Pons (tissue), 1 donor: Measurements from ENCODE around the gene CACNA1E.
"Not testable (repeated sequence)": the region's sequence is repeated elsewhere in the genome, so short reads cannot be mapped to it uniquely, and the experiment has no call there.

Experiments
- DNase-seq: peaks from one replicate; pipeline ENCODE4 v3.0.0-alpha.2; 2016; ENCODE audit warnings: low spot score

The CACNA1E gene

GRCh38 chr1:181816608-181817007 lies 333.3 kb downstream of the CACNA1E start:
- no peak for DNase-seq

DNA sequence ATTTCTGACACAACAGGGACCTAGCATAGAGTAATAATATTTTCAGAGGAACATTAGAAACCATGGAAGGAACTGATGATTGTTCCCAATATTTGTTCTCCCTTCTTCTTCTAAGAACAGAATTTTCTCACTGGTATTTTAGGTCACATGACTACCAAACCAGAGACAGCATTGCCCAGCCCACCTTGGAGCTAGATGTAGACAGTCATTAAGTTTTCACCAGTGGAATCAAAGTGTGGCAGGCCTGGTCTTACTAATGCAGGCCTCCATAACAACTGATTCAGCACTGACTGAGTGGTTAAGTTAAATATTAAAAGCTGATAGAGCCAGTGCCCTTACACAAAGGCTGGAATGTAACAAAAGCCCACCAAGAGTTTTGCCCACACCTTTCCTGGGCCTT lies 333.8 kb downstream of the CACNA1E start:
- DNase-seq: no peak

DNA sequence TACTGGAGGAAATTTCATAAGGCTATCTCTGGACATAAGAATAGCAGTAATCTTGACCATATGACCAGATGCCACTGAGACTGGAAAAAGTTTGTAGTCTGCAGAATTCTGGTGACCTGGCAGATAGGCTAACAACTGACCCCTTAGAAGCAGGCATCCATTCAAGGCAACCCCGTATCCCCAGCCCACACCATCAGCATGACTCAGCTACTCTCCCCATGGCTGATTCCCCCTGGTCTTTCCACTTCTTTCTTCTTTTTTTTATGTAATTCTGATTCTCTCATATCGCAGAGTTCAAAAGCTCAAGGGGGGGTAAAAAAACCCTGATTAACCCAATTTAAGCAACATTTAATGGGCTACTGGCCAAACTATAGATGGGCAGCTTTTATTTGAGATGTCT lies 335.1 kb downstream of the CACNA1E start:
- no peak for DNase-seq

DNA sequence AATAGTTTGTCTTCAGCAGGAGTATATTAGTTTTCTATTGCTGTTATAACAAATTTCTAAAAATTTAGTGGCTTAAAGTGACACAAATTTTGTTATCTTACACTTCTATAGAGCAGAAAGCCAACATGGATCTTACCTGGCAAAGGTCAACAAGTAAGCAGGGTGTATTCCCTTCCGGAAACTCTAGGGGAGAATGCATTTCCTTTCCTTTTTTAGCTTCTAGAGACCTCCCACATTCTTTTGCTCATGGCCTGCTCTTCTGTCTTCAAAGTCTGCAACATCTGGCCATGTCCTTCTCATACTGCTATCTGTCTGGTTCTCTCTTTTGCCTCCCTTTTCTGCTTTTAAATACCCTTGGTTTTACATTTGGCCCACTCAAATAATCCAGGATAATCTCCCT lies 335.6 kb downstream of the CACNA1E start:
- no peak for DNase-seq

DNA sequence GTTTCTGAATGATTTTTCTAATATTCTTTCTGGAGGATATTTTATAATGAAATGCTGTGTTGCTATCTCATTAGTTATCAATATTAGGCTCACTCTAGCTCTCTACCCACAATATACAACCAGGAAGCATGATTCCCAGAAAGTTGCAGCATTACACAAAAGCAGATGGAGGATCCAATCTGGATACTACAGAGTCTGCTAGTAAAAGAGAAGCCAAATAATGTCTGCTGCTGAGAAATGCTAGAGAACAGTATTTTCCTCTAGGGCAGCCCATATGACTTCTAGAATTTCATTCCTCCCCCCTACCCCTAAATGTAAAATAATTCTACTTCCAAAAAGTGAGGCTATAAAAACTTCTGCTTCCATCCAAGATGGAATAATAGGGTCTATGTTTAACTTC lies 338.4 kb downstream of the CACNA1E start:
- no peak for DNase-seq

DNA sequence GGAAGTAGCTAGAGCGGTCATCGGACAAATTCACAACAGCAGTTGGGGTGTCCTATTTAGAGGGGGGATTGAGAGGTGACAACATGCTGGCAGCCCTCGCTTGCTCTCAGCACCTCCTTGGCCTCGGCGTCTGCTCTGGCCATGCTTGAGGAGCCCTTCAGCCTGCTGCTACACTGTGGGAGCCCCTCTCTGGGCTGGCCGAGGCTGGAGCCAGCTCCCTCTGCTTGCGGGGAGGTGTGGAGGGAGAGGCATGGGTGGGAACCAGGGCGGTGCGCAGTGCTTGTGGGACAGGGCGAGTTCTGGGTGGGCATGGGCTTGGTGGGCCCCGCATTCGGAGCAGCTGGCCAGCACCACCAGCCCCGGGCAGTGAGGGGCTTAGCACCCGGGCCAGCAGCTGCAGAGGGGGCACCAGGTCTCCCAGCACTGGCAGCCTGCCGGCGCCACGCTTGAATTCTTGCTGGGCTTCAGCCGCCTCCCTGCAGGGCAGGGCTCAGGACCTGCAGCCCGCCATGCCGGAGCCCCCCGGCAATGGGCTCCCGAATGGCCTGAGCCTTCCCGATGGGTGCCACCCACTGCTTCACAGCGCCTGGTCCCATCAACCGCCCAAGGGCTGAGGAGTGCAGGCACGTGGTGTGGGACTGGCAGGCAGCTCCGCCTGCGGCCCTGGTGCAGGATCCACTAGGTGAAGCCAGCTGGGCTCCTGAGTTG lies 349.0 kb downstream of the CACNA1E start:
- DNase-seq: not testable (repeated sequence)

- no peak for DNase-seq
These were observed 362.8 kb downstream of the CACNA1E start for GRCh38 chr1:181846001-181846645.

DNA sequence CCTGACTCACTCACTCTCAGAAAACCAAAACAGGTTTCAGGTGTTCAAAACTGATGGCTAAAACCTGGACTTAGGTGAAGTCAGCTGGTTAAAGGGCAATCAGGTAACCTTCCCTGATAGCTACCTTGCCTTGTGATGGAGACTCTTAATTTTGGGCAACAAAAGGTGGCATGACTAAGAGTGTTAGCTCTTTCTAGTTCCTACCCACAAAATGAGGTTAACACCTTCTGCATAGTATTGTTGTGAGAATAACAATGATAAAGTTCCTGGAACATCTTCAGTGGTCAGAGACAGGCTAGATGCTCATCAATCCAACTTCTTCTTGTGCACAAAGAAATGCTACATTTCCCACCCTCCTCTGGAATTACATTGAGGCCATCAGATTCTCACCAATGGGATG lies 363.4 kb downstream of the CACNA1E start:
- no peak for DNase-seq

- DNase-seq: no peak
These were observed 365.8 kb downstream of the CACNA1E start for GRCh38 chr1:181849071-181849470.

DNA sequence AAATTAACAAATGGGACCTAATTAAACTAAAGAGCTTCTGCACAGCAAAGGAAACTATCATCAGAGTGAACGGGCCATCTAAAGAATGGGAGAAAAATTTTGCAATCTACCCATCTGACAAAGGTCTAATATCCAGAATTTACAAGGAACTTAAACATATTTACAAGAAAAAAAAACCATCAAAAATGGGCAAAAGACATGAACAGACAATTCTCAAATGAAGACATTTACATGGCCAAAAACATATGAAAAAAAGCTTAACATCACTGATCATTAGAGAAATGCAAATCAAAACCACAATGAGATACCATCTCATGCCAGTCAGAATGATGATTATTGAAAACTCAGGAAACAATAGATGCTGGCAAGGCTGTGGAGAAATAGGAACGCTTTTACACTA lies 370.9 kb downstream of the CACNA1E start:
- DNase-seq: not testable (repeated sequence)

- DNase-seq: no peak
These were observed 372.1 kb downstream of the CACNA1E start for GRCh38 chr1:181855380-181855779.
